Measurements from ENCODE around the gene S100A14. TPM values are rescaled to one million over a fixed set of nuclear protein-coding genes. Genes with fewer than 3 reads are reported as not detected.

The S100A14 gene
- polyA plus RNA-seq, 1 donor from 2014 or later, result not detected

DNA sequence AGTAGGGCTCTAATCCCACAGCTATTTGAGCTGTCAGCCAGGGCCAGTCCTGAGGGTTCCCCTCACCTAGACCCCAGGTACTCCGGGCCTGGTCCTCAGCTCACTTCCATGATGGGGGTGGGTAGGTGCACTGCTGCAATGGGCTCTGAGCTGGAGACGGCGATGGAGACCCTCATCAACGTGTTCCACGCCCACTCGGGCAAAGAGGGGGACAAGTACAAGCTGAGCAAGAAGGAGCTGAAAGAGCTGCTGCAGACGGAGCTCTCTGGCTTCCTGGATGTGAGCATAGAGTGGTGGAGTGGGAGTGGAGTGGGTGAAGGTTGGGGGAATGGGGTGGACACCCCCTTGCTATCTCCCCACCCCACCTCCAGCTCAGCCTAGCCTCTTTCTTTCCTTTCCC is 14.3 kb upstream of the S100A14 start:
- Histone ChIP-seq H3K36me3 (ENCODE audit: insufficient read depth, low read length) (no peaks in the 10 kb centered on the region), H3K27ac (ENCODE audit: low read length) (no peak overlapping the region)

DNA sequence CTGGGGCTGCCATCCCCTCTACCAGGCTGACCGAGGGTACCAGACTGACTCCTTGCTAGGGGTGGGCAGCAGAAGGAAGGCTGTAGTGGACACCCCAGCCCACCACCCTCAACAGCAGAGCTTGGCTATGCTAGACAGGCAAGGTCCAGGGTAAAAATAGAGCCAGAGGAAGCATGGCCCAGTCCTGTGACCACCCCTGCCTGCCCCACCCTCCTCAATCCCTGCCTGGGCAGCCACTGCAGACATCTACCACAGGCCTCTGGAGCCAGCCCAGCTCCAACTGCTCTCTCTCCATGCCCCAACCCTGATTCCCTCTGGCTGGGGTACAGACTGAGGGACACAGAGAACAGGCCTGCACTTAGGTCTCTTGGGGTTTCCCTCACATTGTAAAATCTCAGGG is 13.8 kb upstream of the S100A14 start:
- no peak overlapping the region for H3K4me3 ChIP-seq (ENCODE audit: low read length)
- H3K4me2 ChIP-seq (ENCODE audit: low read length), result no peak overlapping the region
- H2AFZ ChIP-seq (ENCODE audit: low read depth, low read length), result no peak overlapping the region
- TF ChIP-seq MXI1 (conservative IDR thresholded peaks at IDR 0.05; ENCODE audit: poor library complexity, severe bottlenecking) (no peak), TAF1 (IDR thresholded peaks at IDR 0.05; ENCODE audit: low read depth) (no peak), SMC3 (conservative IDR thresholded peaks at IDR 0.05; ENCODE audit: poor library complexity) (no peak), RAD21 (conservative IDR thresholded peaks at IDR 0.05) (no peak), EP300 (conservative IDR thresholded peaks at IDR 0.05; ENCODE audit: poor library complexity, severe bottlenecking) (no peak), EZH2 (IDR thresholded peaks at IDR 0.05; ENCODE audit: borderline replicate concordance, insufficient read depth, low read length, poor library complexity, severe bottlenecking) (no peak), POLR2AphosphoS5 (IDR thresholded peaks at IDR 0.05) (no peak)
- TF ChIP-seq, protein P1, sequence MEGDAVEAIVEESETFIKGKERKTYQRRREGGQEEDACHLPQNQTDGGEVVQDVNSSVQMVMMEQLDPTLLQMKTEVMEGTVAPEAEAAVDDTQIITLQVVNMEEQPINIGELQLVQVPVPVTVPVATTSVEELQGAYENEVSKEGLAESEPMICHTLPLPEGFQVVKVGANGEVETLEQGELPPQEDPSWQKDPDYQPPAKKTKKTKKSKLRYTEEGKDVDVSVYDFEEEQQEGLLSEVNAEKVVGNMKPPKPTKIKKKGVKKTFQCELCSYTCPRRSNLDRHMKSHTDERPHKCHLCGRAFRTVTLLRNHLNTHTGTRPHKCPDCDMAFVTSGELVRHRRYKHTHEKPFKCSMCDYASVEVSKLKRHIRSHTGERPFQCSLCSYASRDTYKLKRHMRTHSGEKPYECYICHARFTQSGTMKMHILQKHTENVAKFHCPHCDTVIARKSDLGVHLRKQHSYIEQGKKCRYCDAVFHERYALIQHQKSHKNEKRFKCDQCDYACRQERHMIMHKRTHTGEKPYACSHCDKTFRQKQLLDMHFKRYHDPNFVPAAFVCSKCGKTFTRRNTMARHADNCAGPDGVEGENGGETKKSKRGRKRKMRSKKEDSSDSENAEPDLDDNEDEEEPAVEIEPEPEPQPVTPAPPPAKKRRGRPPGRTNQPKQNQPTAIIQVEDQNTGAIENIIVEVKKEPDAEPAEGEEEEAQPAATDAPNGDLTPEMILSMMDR (IDR thresholded peaks at IDR 0.05; ENCODE audit: poor library complexity, severe bottlenecking), result no peak

More for the DNA sequence above, 14.3 kb upstream of the S100A14 start:
- no peak overlapping the region for H3K4me3 ChIP-seq (ENCODE audit: low read length)
- no peak overlapping the region for H2AFZ ChIP-seq (ENCODE audit: low read depth, low read length)
- H3K9me3 ChIP-seq (ENCODE audit: low read length), result no peaks in the 10 kb centered on the region
- TF ChIP-seq POLR2AphosphoS5 (IDR thresholded peaks at IDR 0.05) (no peak), EZH2 (IDR thresholded peaks at IDR 0.05; ENCODE audit: borderline replicate concordance, insufficient read depth, low read length, poor library complexity, severe bottlenecking) (no peak), SMC3 (conservative IDR thresholded peaks at IDR 0.05; ENCODE audit: poor library complexity) (no peak), EP300 (conservative IDR thresholded peaks at IDR 0.05; ENCODE audit: poor library complexity, severe bottlenecking) (no peak), REST (IDR thresholded peaks at IDR 0.05; ENCODE audit: borderline replicate concordance) (no peak), TAF1 (IDR thresholded peaks at IDR 0.05; ENCODE audit: low read depth) (no peak), RAD21 (conservative IDR thresholded peaks at IDR 0.05) (no peak), MXI1 (conservative IDR thresholded peaks at IDR 0.05; ENCODE audit: poor library complexity, severe bottlenecking) (no peak)
- TF ChIP-seq, protein P1 (IDR thresholded peaks at IDR 0.05; ENCODE audit: poor library complexity, severe bottlenecking), result no peak
- H3K27me3 ChIP-seq (ENCODE audit: insufficient read depth, low read depth, low read length), result no peaks in the 10 kb centered on the region
- H4K20me1 ChIP-seq (ENCODE audit: insufficient read depth), result no peaks in the 10 kb centered on the region
- no peak overlapping the region for H3K9ac ChIP-seq (ENCODE audit: low read length)
- no peaks in the 10 kb centered on the region for H3K9me2 ChIP-seq (ENCODE audit: insufficient read depth, low read length)
- no peaks in the 10 kb centered on the region for H3F3A ChIP-seq (ENCODE audit: insufficient read depth, low read length, poor library complexity, severe bottlenecking)
- peaks cover 14% of the 10 kb centered on the region for H3K79me2 ChIP-seq (replicated peaks; ENCODE audit: insufficient read depth, low read length)
- H3K4me2 ChIP-seq (ENCODE audit: low read length), result no peak overlapping the region

More for the DNA sequence above, 13.8 kb upstream of the S100A14 start:
- no peaks in the 10 kb centered on the region for H3K9me3 ChIP-seq (ENCODE audit: low read length)
- H4K20me1 ChIP-seq (ENCODE audit: insufficient read depth), result no peaks in the 10 kb centered on the region
- no peaks in the 10 kb centered on the region for H3F3A ChIP-seq (ENCODE audit: insufficient read depth, low read length, poor library complexity, severe bottlenecking)
- no peaks in the 10 kb centered on the region for H3K9me2 ChIP-seq (ENCODE audit: insufficient read depth, low read length)
- H3K79me2 ChIP-seq (replicated peaks; ENCODE audit: insufficient read depth, low read length), result peaks cover 10% of the 10 kb centered on the region
- no peak overlapping the region for H3K9ac ChIP-seq (ENCODE audit: low read length)
- no peaks in the 10 kb centered on the region for H3K36me3 ChIP-seq (ENCODE audit: insufficient read depth, low read length)
- no peaks in the 10 kb centered on the region for H3K27me3 ChIP-seq (ENCODE audit: insufficient read depth, low read depth, low read length)
- H3K27ac ChIP-seq (ENCODE audit: low read length), result no peak overlapping the region
